ENCODE data around the gene MROH8. TPM values are rescaled to one million over a fixed set of nuclear protein-coding genes. Genes with fewer than 3 reads are reported as not detected.

MROH8 gene
- total RNA-seq, 2 donors from 2014 or later = 5.2 to 16.7 TPM

- no peak for DNase-seq (ENCODE audit: low spot score)
- no peak overlapping the region for H3K4me3 ChIP-seq
- 61% methylated on average over 12 of the region's 12 CpGs for WGBS
- H3K9me3 ChIP-seq = no peaks in the 10 kb centered on the region
- H3K4me1 ChIP-seq (replicated peaks) = no peaks in the 10 kb centered on the region
- intact Hi-C loops (cut with DNase I) = no loop called here
- H3K27me3 ChIP-seq (replicated peaks; ENCODE audit: insufficient read depth) = no peaks in the 10 kb centered on the region
- no peaks in the 10 kb centered on the region for H3K36me3 ChIP-seq
- TF ChIP-seq POLR2AphosphoS5 (IDR thresholded peaks at IDR 0.05) = no peak
- TF ChIP-seq, protein P1, sequence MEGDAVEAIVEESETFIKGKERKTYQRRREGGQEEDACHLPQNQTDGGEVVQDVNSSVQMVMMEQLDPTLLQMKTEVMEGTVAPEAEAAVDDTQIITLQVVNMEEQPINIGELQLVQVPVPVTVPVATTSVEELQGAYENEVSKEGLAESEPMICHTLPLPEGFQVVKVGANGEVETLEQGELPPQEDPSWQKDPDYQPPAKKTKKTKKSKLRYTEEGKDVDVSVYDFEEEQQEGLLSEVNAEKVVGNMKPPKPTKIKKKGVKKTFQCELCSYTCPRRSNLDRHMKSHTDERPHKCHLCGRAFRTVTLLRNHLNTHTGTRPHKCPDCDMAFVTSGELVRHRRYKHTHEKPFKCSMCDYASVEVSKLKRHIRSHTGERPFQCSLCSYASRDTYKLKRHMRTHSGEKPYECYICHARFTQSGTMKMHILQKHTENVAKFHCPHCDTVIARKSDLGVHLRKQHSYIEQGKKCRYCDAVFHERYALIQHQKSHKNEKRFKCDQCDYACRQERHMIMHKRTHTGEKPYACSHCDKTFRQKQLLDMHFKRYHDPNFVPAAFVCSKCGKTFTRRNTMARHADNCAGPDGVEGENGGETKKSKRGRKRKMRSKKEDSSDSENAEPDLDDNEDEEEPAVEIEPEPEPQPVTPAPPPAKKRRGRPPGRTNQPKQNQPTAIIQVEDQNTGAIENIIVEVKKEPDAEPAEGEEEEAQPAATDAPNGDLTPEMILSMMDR (IDR thresholded peaks at IDR 0.05) = no peak
- no peak overlapping the region for H3K27ac ChIP-seq
Observed at GRCh38 chr20:37161830-37162549, 17.4 kb downstream of the MROH8 start.

GRCh38 chr20:37160683-37161082, 18.7 kb downstream of the MROH8 start:
- 92% methylated on average over 10 of the region's 10 CpGs for WGBS
- Histone ChIP-seq H3K27ac (no peak overlapping the region), H3K27me3 (replicated peaks; ENCODE audit: insufficient read depth) (no peaks in the 10 kb centered on the region), H3K4me3 (no peak overlapping the region), H3K4me1 (replicated peaks) (no peaks in the 10 kb centered on the region), H3K9me3 (no peaks in the 10 kb centered on the region), H3K36me3 (no peaks in the 10 kb centered on the region)
- intact Hi-C loops (cut with DNase I) = no loop called here
- no peak for TF ChIP-seq POLR2AphosphoS5 (IDR thresholded peaks at IDR 0.05)
- TF ChIP-seq, protein P1 (IDR thresholded peaks at IDR 0.05) = no peak
- no peak for TF ChIP-seq POLR2A (IDR thresholded peaks at IDR 0.05)
- DNase-seq (ENCODE audit: low spot score) = no peak

- Histone ChIP-seq H3K27me3 (replicated peaks; ENCODE audit: insufficient read depth) (no peaks in the 10 kb centered on the region), H3K4me3 (no peak overlapping the region), H3K9me3 (no peaks in the 10 kb centered on the region), H3K36me3 (no peaks in the 10 kb centered on the region), H3K4me1 (replicated peaks) (no peaks in the 10 kb centered on the region), H3K27ac (no peak overlapping the region)
- DNase-seq (ENCODE audit: low spot score) = no peak
- intact Hi-C loops (cut with DNase I) = no loop called here
- 97% methylated on average over 4 of the region's 4 CpGs for whole genome bisulfite sequencing
- TF ChIP-seq, protein P1 (IDR thresholded peaks at IDR 0.05) = no peak
- TF ChIP-seq POLR2AphosphoS5 (IDR thresholded peaks at IDR 0.05) (no peak), POLR2A (IDR thresholded peaks at IDR 0.05) (no peak)
Observed at GRCh38 chr20:37158248-37158647, 21.1 kb downstream of the MROH8 start.

DNA sequence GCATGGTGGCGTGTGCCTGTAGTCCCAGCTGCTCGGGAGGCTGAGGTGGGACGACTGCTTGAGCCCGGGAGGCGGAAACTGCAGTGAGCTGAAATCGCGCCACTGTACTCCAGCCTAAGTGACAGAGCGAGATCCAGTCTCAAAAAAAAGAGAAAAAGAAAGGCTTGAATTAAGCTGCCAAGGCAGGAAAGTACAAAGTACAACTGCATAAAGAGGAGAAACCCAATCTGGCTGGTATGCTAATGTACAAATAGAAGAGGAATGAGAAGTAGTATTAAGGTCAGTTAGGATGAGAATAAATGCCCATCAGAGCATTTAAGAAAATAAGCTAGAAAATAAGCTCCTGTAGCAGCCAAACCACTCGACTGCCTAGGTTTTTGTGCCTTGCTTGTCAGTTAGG, 23.4 kb downstream of the MROH8 start:
- whole genome bisulfite sequencing = 93% methylated on average over 9 of the region's 9 CpGs
- no peak overlapping the region for H3K4me3 ChIP-seq
- intact Hi-C loops (cut with DNase I) = no loop called here
- no peak for TF ChIP-seq POLR2A (IDR thresholded peaks at IDR 0.05)
- no peak for TF ChIP-seq POLR2AphosphoS5 (IDR thresholded peaks at IDR 0.05)
- TF ChIP-seq, protein P1 (IDR thresholded peaks at IDR 0.05) = no peak
- H3K36me3 ChIP-seq = no peaks in the 10 kb centered on the region
- no peaks in the 10 kb centered on the region for H3K4me1 ChIP-seq (replicated peaks)
- DNase-seq (ENCODE audit: low spot score) = no peak
- no peaks in the 10 kb centered on the region for H3K27me3 ChIP-seq (replicated peaks; ENCODE audit: insufficient read depth)
- H3K9me3 ChIP-seq = no peaks in the 10 kb centered on the region
- H3K27ac ChIP-seq = no peak overlapping the region

- Histone ChIP-seq H3K36me3 (no peaks in the 10 kb centered on the region), H3K9me3 (no peaks in the 10 kb centered on the region), H3K4me1 (replicated peaks) (no peaks in the 10 kb centered on the region), H3K4me3 (no peak overlapping the region), H3K27ac (no peak overlapping the region), H3K27me3 (replicated peaks; ENCODE audit: insufficient read depth) (no peaks in the 10 kb centered on the region)
- 96% methylated on average over 6 of the region's 6 CpGs for WGBS
- intact Hi-C loops (cut with DNase I) = no loop called here
- TF ChIP-seq, protein P1 (IDR thresholded peaks at IDR 0.05) = no peak
- no peak for TF ChIP-seq POLR2A (IDR thresholded peaks at IDR 0.05)
- TF ChIP-seq POLR2AphosphoS5 (IDR thresholded peaks at IDR 0.05) = no peak
- DNase-seq (ENCODE audit: low spot score) = no peak
Observed at GRCh38 chr20:37154684-37155298, 24.6 kb downstream of the MROH8 start.
